AG09309 (cell line): ENCODE data around the gene PDE6G.

Experiments
- DNase-seq: peaks from one replicate; pipeline ENCODE4 v3.0.0-alpha.2; 2010; ENCODE audit warnings: low read depth
- H3K4me3 ChIP-seq: 2 replicates; pipeline ENCODE4 v1.5.1; 2011; ENCODE audit warnings: mild to moderate bottlenecking, low read depth, low read length, moderate library complexity; ENCODE audit not compliant: control insufficient read depth
- CTCF ChIP-seq: IDR thresholded peaks from 2 replicates; pipeline ENCODE4 v1.5.1; 2011; ENCODE audit warnings: mild to moderate bottlenecking, low read depth, low read length, inconsistent platforms; ENCODE audit not compliant: insufficient read depth, control insufficient read depth; ENCODE audit errors: missing control alignments

The PDE6G gene

GRCh38 chr17:81687770-81688541, 31.6 kb upstream of the PDE6G start:
- no peak overlapping the region for H3K4me3 ChIP-seq
- no peak for DNase-seq
- TF ChIP-seq CTCF: no peak

GRCh38 chr17:81686614-81687013, 30.3 kb upstream of the PDE6G start:
- no peak for TF ChIP-seq CTCF
- no peak overlapping the region for H3K4me3 ChIP-seq
- DNase-seq: no peak

- H3K4me3 ChIP-seq: peak overlapping the region; percentile 49
- no peak for TF ChIP-seq CTCF
- no peak for DNase-seq
Measured at GRCh38 chr17:81685108-81685507, 28.8 kb upstream of the PDE6G start.

GRCh38 chr17:81684442-81684911, 28.1 kb upstream of the PDE6G start:
- no peak for TF ChIP-seq CTCF
- DNase-seq: no peak
- H3K4me3 ChIP-seq: peak overlapping the region; percentile 49

GRCh38 chr17:81683584-81684441, 27.5 kb upstream of the PDE6G start, which contains the start of the genes ARL16 and HGS:
ARL16 (minus strand) TSS chr17:81683797; CDS start chr17:81683753, 44 bp downstream.
HGS (plus strand) TSS chr17:81684011; CDS start chr17:81684067, 56 bp downstream.
- no peak for TF ChIP-seq CTCF
- peak; percentile 97 for DNase-seq
- H3K4me3 ChIP-seq: peak within 1 kb of the TSS; percentile 99

GRCh38 chr17:81683208-81683583, 26.9 kb upstream of the PDE6G start:
- peak overlapping the region; percentile 99 for H3K4me3 ChIP-seq
- TF ChIP-seq CTCF: no peak
- no peak for DNase-seq
